Tibial nerve (tissue), 3 donors: ENCODE data around the gene ASCL5.

ENCODE experiments used
- EP300 ChIP-seq, 2 donors: sonication (generic); formaldehyde crosslinking; IDR thresholded peaks; one replicate each; pipeline ENCODE4 v1.6.1; 2017; ENCODE audit warnings: antibody characterized with exemption in 2 of 2, mild to moderate bottlenecking in 1 of 2
- POLR2A ChIP-seq, 2 donors: fragments of 450-650 bp; IDR thresholded peaks; one replicate each; pipeline ENCODE4 v1.6.1; 2017; ENCODE audit warnings: antibody characterized with exemption in 2 of 2, mild to moderate bottlenecking in 2 of 2, moderate library complexity in 2 of 2

GRCh38 chr1:201074018-201074417, 53.0 kb downstream of the ASCL5 start:
- no peak for TF ChIP-seq POLR2A (IDR thresholded peaks at IDR 0.05)
- TF ChIP-seq EP300 (IDR thresholded peaks at IDR 0.05) = no peak
